Naive thymus-derived CD4-positive, alpha-beta T cell (primary cell): Measurements from ENCODE around the gene LRMDA. TPM values are rescaled to one million over a fixed set of nuclear protein-coding genes. Genes with fewer than 3 reads are reported as not detected.

ENCODE experiments used
- ATAC-seq: fragments of 150-1000 bp; cut with Tn5 transposase; 2 replicates; pipeline ENCODE4 v1.10.0; 2021; ENCODE audit warnings: mild to moderate bottlenecking, moderate library complexity
- CTCF ChIA-PET: fragments of 350-600 bp; sonication (Branson Sonifier 250); formaldehyde crosslinking; loops from one replicate; lab custom pipeline; 2021; ENCODE audit warnings: antibody characterized with exemption; lab: Charles Lee
- POLR2A ChIA-PET: fragments of 350-600 bp; sonication (Branson Sonifier 250); formaldehyde crosslinking; loops from one replicate; lab custom pipeline; 2021; ENCODE audit warnings: antibody characterized with exemption, inconsistent platforms; lab: Charles Lee
- DNase-seq, 9 donors: peaks; one replicate each; pipeline versions ENCODE4 v3.0.0 to v3.0.0-alpha.2; 2020 to 2022; ENCODE audit warnings: mixed read lengths in 1 of 9
- H3K27ac ChIP-seq: one replicate; pipeline ENCODE4 v1.7.0; 2013; ENCODE audit warnings: mild to moderate bottlenecking, low read depth, low read length, moderate library complexity
- H3K27me3 ChIP-seq, 2 donors: one replicate each; pipeline ENCODE4 v1.7.0; 2013; ENCODE audit warnings: low read length in 2 of 2, mild to moderate bottlenecking in 2 of 2, moderate library complexity in 2 of 2; ENCODE audit not compliant: control insufficient read depth in 2 of 2, insufficient read depth in 2 of 2
- H3K36me3 ChIP-seq, 3 experiments: 1 replicate in 2 of 3; 2 replicates in 1 of 3; pipeline ENCODE4 v1.7.0; 2013; ENCODE audit warnings: low read length in 3 of 3, mild to moderate bottlenecking in 3 of 3, moderate library complexity in 1 of 3; ENCODE audit not compliant: insufficient read depth in 3 of 3, control insufficient read depth in 2 of 3
- H3K4me1 ChIP-seq, 2 donors: one replicate each; pipeline ENCODE4 v1.7.0; 2013; ENCODE audit warnings: low read length in 2 of 2, mild to moderate bottlenecking in 2 of 2, moderate library complexity in 1 of 2; ENCODE audit not compliant: control insufficient read depth in 2 of 2, insufficient read depth in 2 of 2
- H3K4me3 ChIP-seq: 2 replicates; pipeline ENCODE4 v1.7.0; 2013; ENCODE audit warnings: mild to moderate bottlenecking, low read length
- H3K9me3 ChIP-seq, 3 experiments: 1 replicate in 2 of 3; 2 replicates in 1 of 3; pipeline ENCODE4 v1.7.0; 2013; ENCODE audit warnings: low read length in 3 of 3; ENCODE audit not compliant: control insufficient read depth in 2 of 3
- H3K27ac Mint-ChIP-seq, 9 donors: one replicate each; pipeline ENCODE4 v1.8.0; 2020 to 2022; ENCODE audit warnings: mixed read lengths in 9 of 9, mild to moderate bottlenecking in 8 of 9, moderate library complexity in 5 of 9, inconsistent platforms in 2 of 9
- H3K27me3 Mint-ChIP-seq, 5 donors: one replicate each; pipeline ENCODE4 v1.8.0; 2021 to 2022; ENCODE audit warnings: mixed read lengths in 5 of 5, mild to moderate bottlenecking in 1 of 5
- H3K36me3 Mint-ChIP-seq, 5 donors: one replicate each; pipeline ENCODE4 v1.8.0; 2020 to 2022; ENCODE audit warnings: mixed read lengths in 5 of 5, mild to moderate bottlenecking in 3 of 5, inconsistent platforms in 1 of 5
- H3K4me1 Mint-ChIP-seq, 7 donors: one replicate each; pipeline ENCODE4 v1.8.0; 2020 to 2022; ENCODE audit warnings: mixed read lengths in 7 of 7, mild to moderate bottlenecking in 3 of 7, inconsistent platforms in 1 of 7
- H3K4me3 Mint-ChIP-seq, 10 donors: one replicate each; pipeline ENCODE4 v1.8.0; 2020 to 2022; ENCODE audit warnings: mild to moderate bottlenecking in 10 of 10, mixed read lengths in 10 of 10, moderate library complexity in 6 of 10, inconsistent platforms in 2 of 10
- H3K9me3 Mint-ChIP-seq, 11 donors: one replicate each; pipeline ENCODE4 v1.8.0; 2020 to 2022; ENCODE audit warnings: mixed read lengths in 11 of 11, mild to moderate bottlenecking in 4 of 11, inconsistent platforms in 1 of 11, moderate library complexity in 1 of 11
- intact Hi-C, 2 donors: fragments of 100-400 bp; cut with micrococcal nuclease; formaldehyde crosslinking; loops; one replicate each; pipeline ENCODE4 v1.15.1; 2023
- polyA plus RNA-seq, 2 donors: library from polyadenylated mRNA; unstranded; fragments of 300-500 nt; fragmentation: Illumina TruSeq; gene quantifications; one replicate each; pipeline ENCODE4 v1.2.3, GENCODE V29; 2021
- total RNA-seq, 6 experiments: library from RNA in 5 of 6; stranded (reverse) in 5 of 6; gene quantifications; 1 replicate in 5 of 6; 2 replicates in 1 of 6; pipeline ENCODE4 v1.2.3 and lab custom pipeline; 2021 to 2026

LRMDA gene
- total and polyA plus RNA-seq, 7 experiments from 2014 or later = 0.57 to 14.9 (median 3.0) TPM; not detected in 4

GRCh38 chr10:75648351-75648750, 216.9 kb downstream of the LRMDA start:
- CTCF ChIA-PET = no interaction called here
- H3K4me1 ChIP-seq = no peaks in the 10 kb centered on the region
- Mint-ChIP-seq H3K36me3 (no peaks in the 10 kb centered on the region), H3K4me1 (peaks cover 0 to 5% (median 0%) of the 10 kb centered on the region in 7 donors), H3K27ac (no peak overlapping the region), H3K4me3 (no peak overlapping the region), H3K27me3 (peaks cover 0 to 8% (median 5%) of the 10 kb centered on the region in 5 donors), H3K9me3 (peaks cover 0 to 8% (median 0%) of the 10 kb centered on the region in 11 donors)
- no peak overlapping the region for H3K4me3 ChIP-seq
- H3K27me3 ChIP-seq = no peaks in the 10 kb centered on the region
- DNase-seq = no peak
- POLR2A ChIA-PET = no interaction called here
- H3K9me3 ChIP-seq = no peaks in the 10 kb centered on the region
- no peaks in the 10 kb centered on the region for H3K36me3 ChIP-seq
- H3K27ac ChIP-seq = no peak overlapping the region
- no peak for ATAC-seq
- intact Hi-C loops = no loop called here

GRCh38 chr10:75648854-75649253, 217.4 kb downstream of the LRMDA start:
- no peak overlapping the region for H3K4me3 ChIP-seq
- no peaks in the 10 kb centered on the region for H3K27me3 ChIP-seq
- H3K4me1 Mint-ChIP-seq = peaks cover 0 to 5% (median 0%) of the 10 kb centered on the region in 7 donors
- POLR2A ChIA-PET = no interaction called here
- H3K36me3 Mint-ChIP-seq = no peaks in the 10 kb centered on the region
- no peaks in the 10 kb centered on the region for H3K9me3 ChIP-seq
- peaks cover 0 to 8% (median 0%) of the 10 kb centered on the region in 11 donors for H3K9me3 Mint-ChIP-seq
- H3K4me3 Mint-ChIP-seq = no peak overlapping the region
- no peaks in the 10 kb centered on the region for H3K4me1 ChIP-seq
- intact Hi-C loops = no loop called here
- ATAC-seq (no peak), DNase-seq (no peak)
- peaks cover 0 to 8% (median 5%) of the 10 kb centered on the region in 5 donors for H3K27me3 Mint-ChIP-seq
- no peak overlapping the region for H3K27ac ChIP-seq
- CTCF ChIA-PET = no interaction called here
- no peak overlapping the region for H3K27ac Mint-ChIP-seq
- H3K36me3 ChIP-seq = no peaks in the 10 kb centered on the region

DNA sequence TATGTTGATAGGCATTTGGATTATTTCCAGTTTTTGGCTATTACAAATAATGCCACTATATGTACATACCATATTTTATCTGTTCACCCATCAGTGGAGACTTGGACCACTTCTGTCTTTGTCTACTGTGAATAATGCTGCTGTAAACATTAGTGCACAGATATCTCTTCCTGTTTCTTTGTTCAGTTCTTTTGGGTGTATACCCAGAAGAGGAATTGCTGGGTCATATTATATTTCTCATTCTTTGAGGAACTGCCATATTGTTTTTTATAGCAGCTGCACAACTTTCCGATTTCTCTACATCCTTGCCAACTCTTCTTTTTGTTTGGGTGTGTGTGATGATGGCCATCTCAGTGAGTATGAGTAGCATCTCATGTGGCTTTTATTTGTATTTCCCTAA, 218.0 kb downstream of the LRMDA start:
- H3K27me3 Mint-ChIP-seq = peaks cover 0 to 10% (median 5%) of the 10 kb centered on the region in 5 donors
- ATAC-seq (no peak), DNase-seq (no peak)
- no peaks in the 10 kb centered on the region for H3K9me3 ChIP-seq
- no peaks in the 10 kb centered on the region for H3K36me3 Mint-ChIP-seq
- H3K36me3 ChIP-seq = no peaks in the 10 kb centered on the region
- ChIA-PET POLR2A (no interaction called here), CTCF (no interaction called here)
- no peaks in the 10 kb centered on the region for H3K4me1 ChIP-seq
- H3K27ac ChIP-seq = no peak overlapping the region
- H3K4me3 ChIP-seq = no peak overlapping the region
- H3K27me3 ChIP-seq = no peaks in the 10 kb centered on the region
- H3K9me3 Mint-ChIP-seq = peaks cover 0 to 8% (median 0%) of the 10 kb centered on the region in 11 donors
- H3K4me3 Mint-ChIP-seq = no peak overlapping the region
- H3K27ac Mint-ChIP-seq = no peak overlapping the region
- intact Hi-C loops = no loop called here
- peaks cover 0 to 5% (median 0%) of the 10 kb centered on the region in 7 donors for H3K4me1 Mint-ChIP-seq

- no peak overlapping the region for H3K4me3 ChIP-seq
- no peaks in the 10 kb centered on the region for H3K27me3 ChIP-seq
- H3K4me3 Mint-ChIP-seq = no peak overlapping the region
- ChIA-PET CTCF (no interaction called here), POLR2A (no interaction called here)
- peaks cover 0 to 15% (median 5%) of the 10 kb centered on the region in 5 donors for H3K27me3 Mint-ChIP-seq
- no peaks in the 10 kb centered on the region for H3K9me3 ChIP-seq
- H3K4me1 ChIP-seq = no peaks in the 10 kb centered on the region
- H3K9me3 Mint-ChIP-seq = peaks cover 0 to 8% (median 0%) of the 10 kb centered on the region in 11 donors
- no peak overlapping the region for H3K27ac ChIP-seq
- no peak overlapping the region for H3K27ac Mint-ChIP-seq
- intact Hi-C loops = no loop called here
- peaks cover 0 to 5% (median 0%) of the 10 kb centered on the region in 7 donors for H3K4me1 Mint-ChIP-seq
- no peaks in the 10 kb centered on the region for H3K36me3 Mint-ChIP-seq
- DNase-seq (no peak), ATAC-seq (no peak)
- no peaks in the 10 kb centered on the region for H3K36me3 ChIP-seq
These were observed 219.2 kb downstream of the LRMDA start for GRCh38 chr10:75650648-75651047.

DNA sequence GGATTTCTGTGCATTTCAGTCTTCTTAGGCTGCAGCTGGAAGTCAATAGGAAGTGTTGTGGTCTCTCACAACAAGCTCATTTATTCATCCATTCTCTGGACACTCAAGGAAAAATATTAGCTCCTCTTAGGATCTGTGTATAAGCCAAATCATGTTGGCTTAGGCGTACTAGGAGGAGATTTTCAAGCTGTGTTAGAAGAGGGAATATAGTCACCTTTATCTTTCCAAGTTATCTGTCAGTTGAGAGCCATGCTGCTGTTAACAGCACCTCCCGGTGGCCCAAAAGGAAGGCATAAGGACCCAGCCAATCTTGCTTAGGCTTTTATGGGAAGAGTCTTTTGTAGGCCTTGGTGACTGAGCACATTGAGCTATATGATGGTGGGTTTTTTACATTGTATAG, 220.0 kb downstream of the LRMDA start:
- peaks cover 0 to 15% (median 8%) of the 10 kb centered on the region in 5 donors for H3K27me3 Mint-ChIP-seq
- ChIA-PET POLR2A (no interaction called here), CTCF (no interaction called here)
- H3K9me3 Mint-ChIP-seq = peaks cover 0 to 8% (median 0%) of the 10 kb centered on the region in 11 donors
- Histone ChIP-seq H3K9me3 (no peaks in the 10 kb centered on the region), H3K27ac (no peak overlapping the region), H3K4me3 (no peak overlapping the region), H3K36me3 (no peaks in the 10 kb centered on the region), H3K27me3 (no peaks in the 10 kb centered on the region), H3K4me1 (no peaks in the 10 kb centered on the region)
- no peak overlapping the region for H3K27ac Mint-ChIP-seq
- intact Hi-C loops = no loop called here
- no peak for DNase-seq
- H3K4me1 Mint-ChIP-seq = peaks cover 0 to 3% (median 0%) of the 10 kb centered on the region in 7 donors
- H3K4me3 Mint-ChIP-seq = no peak overlapping the region
- no peak for ATAC-seq
- H3K36me3 Mint-ChIP-seq = no peaks in the 10 kb centered on the region

DNA sequence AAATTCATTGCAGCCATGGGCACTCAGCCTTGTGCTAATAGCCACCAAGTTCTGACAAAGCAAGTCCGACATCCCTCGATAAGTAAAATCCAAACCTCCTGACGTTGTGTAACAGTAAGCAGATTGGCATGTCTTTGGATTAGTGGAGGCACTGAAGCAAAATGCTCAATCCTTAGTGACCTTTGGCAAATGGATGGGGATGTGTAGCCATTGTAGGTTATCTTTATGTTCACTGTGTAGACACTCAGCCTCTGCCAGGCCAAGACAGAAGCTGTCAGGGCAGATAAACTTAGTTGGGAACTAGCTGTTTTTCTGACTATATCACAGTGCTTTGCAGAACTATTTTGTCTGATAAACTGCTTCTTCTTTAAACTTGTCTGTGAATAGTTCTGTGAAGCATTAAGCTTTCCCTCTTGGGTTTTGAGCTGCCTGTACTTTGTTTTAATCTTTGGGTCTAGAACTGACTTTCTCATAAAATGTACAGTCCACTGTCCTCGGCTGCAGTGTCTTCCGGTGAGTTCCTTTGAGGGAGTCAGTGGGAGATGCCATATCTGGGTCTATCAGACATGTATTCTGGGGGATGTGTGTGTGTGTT, 220.8 kb downstream of the LRMDA start:
- Mint-ChIP-seq H3K27me3 (peaks cover 0 to 23% (median 10%) of the 10 kb centered on the region in 5 donors), H3K4me1 (peaks cover 0 to 3% (median 0%) of the 10 kb centered on the region in 7 donors), H3K36me3 (no peaks in the 10 kb centered on the region), H3K27ac (no peak overlapping the region), H3K4me3 (no peak overlapping the region), H3K9me3 (peaks cover 0 to 11% (median 0%) of the 10 kb centered on the region in 11 donors)
- Histone ChIP-seq H3K27me3 (no peaks in the 10 kb centered on the region), H3K36me3 (no peaks in the 10 kb centered on the region), H3K27ac (no peak overlapping the region), H3K4me1 (no peaks in the 10 kb centered on the region), H3K9me3 (no peaks in the 10 kb centered on the region), H3K4me3 (no peak overlapping the region)
- intact Hi-C loops = no loop called here
- CTCF ChIA-PET = no interaction called here
- DNase-seq (no peak), ATAC-seq (no peak)
- POLR2A ChIA-PET = no interaction called here

- H3K4me1 ChIP-seq = no peaks in the 10 kb centered on the region
- CTCF ChIA-PET = no interaction called here
- no peak overlapping the region for H3K27ac ChIP-seq
- intact Hi-C loops = no loop called here
- peaks cover 0 to 28% (median 17%) of the 10 kb centered on the region in 5 donors for H3K27me3 Mint-ChIP-seq
- H3K4me3 Mint-ChIP-seq = no peak overlapping the region
- H3K4me1 Mint-ChIP-seq = peaks cover 0 to 3% (median 0%) of the 10 kb centered on the region in 7 donors
- no peaks in the 10 kb centered on the region for H3K36me3 Mint-ChIP-seq
- ATAC-seq (no peak), DNase-seq (no peak)
- H3K4me3 ChIP-seq = no peak overlapping the region
- no peak overlapping the region for H3K27ac Mint-ChIP-seq
- no peaks in the 10 kb centered on the region for H3K36me3 ChIP-seq
- H3K9me3 Mint-ChIP-seq = peaks cover 0 to 11% (median 0%) of the 10 kb centered on the region in 11 donors
- H3K9me3 ChIP-seq = no peaks in the 10 kb centered on the region
- no peaks in the 10 kb centered on the region for H3K27me3 ChIP-seq
- POLR2A ChIA-PET = no interaction called here
These were observed 222.3 kb downstream of the LRMDA start for GRCh38 chr10:75653761-75654160.
